OCI-LY7 (cell line): ENCODE measurements around the gene ALKBH3. TPM values are rescaled to one million over a fixed set of nuclear protein-coding genes. Genes with fewer than 3 reads are reported as not detected.

ENCODE experiments used
- BruUV-seq: library from RNA; stranded (reverse); fragments of 400-500 nt; replicated peaks from 2 replicates; lab custom pipeline; 2021; lab: Mats Ljungman, UMichigan
- CTCF ChIA-PET: fragments of 300-600 bp; sonication (Branson Sonifier 250); formaldehyde crosslinking; loops from one replicate; lab custom pipeline; 2022; ENCODE audit warnings: antibody characterized with exemption; ENCODE audit not compliant: unreplicated experiment; lab: Charles Lee
- POLR2A ChIA-PET: fragments of 300-600 bp; sonication (Branson Sonifier 250); formaldehyde crosslinking; loops from one replicate; lab custom pipeline; 2022; ENCODE audit warnings: antibody characterized with exemption; lab: Charles Lee
- DNase-seq: peaks from one replicate; pipeline ENCODE4 v3.0.0-alpha.2; 2015; ENCODE audit warnings: low spot score
- H2AFZ ChIP-seq: fragments of 200-600 bp; sonication (generic), shearing (Covaris generic); 2 replicates; pipeline ENCODE4 v1.6.1; 2014; ENCODE audit warnings: mild to moderate bottlenecking, antibody characterized with exemption, low read length, moderate library complexity
- H3K27ac ChIP-seq: fragments of 200-600 bp; sonication (generic); 2 replicates; pipeline ENCODE4 v1.5.1; 2014; ENCODE audit warnings: mixed run types, low read depth, mild to moderate bottlenecking, moderate library complexity, low read length, inconsistent platforms; ENCODE audit not compliant: poor library complexity, severe bottlenecking
- H3K36me3 ChIP-seq: fragments of 200-600 bp; sonication (generic); 2 replicates; pipeline ENCODE4 v1.6.1; 2014; ENCODE audit warnings: mild to moderate bottlenecking, antibody characterized with exemption, low read length, moderate library complexity, mixed read lengths; ENCODE audit not compliant: insufficient read depth
- H3K4me1 ChIP-seq: fragments of 200-600 bp; sonication (generic); 2 replicates; pipeline ENCODE4 v1.5.1; 2014; ENCODE audit warnings: mild to moderate bottlenecking, low read length; ENCODE audit not compliant: insufficient read depth, poor library complexity, severe bottlenecking
- H3K4me2 ChIP-seq: fragments of 200-600 bp; sonication (generic); 2 replicates; pipeline ENCODE4 v1.6.1; 2014; ENCODE audit warnings: mild to moderate bottlenecking, low read length
- H3K4me3 ChIP-seq: fragments of 200-600 bp; sonication (generic); 2 replicates; pipeline ENCODE4 v1.5.1; 2014; ENCODE audit warnings: mild to moderate bottlenecking, low read depth, low read length; ENCODE audit not compliant: poor library complexity, severe bottlenecking
- H3K79me2 ChIP-seq: fragments of 200-600 bp; sonication (generic); 2 replicates; pipeline ENCODE4 v1.6.1; 2016; ENCODE audit warnings: low read depth, mild to moderate bottlenecking, low read length, moderate library complexity, mixed read lengths; ENCODE audit not compliant: insufficient read depth
- H3K9me2 ChIP-seq: fragments of 200-600 bp; sonication (generic); 2 replicates; pipeline ENCODE4 v1.6.1; 2016; ENCODE audit warnings: mild to moderate bottlenecking, low read length, mixed read lengths; ENCODE audit not compliant: insufficient read depth
- H3K9me3 ChIP-seq: fragments of 200-600 bp; sonication (generic); 2 replicates; pipeline ENCODE4 v1.6.1; 2014; ENCODE audit warnings: mild to moderate bottlenecking, mixed run types, low read length, mixed read lengths
- H4K20me1 ChIP-seq: fragments of 200-600 bp; sonication (generic); 2 replicates; pipeline ENCODE4 v1.6.1; 2014; ENCODE audit warnings: mild to moderate bottlenecking, antibody characterized with exemption, low read length, moderate library complexity, mixed read lengths; ENCODE audit not compliant: insufficient read depth
- CTCF ChIP-seq: fragments of 200-600 bp; sonication (generic); conservative IDR thresholded peaks from 2 replicates; pipeline ENCODE4 v1.5.1; 2014; ENCODE audit warnings: mild to moderate bottlenecking, antibody characterized with exemption, low read length, moderate library complexity, mixed read lengths
- EZH2phosphoT487 ChIP-seq: fragments of 200-600 bp; sonication (generic); IDR thresholded peaks from 2 replicates; pipeline ENCODE4 v1.6.1; 2018; ENCODE audit warnings: low read depth, borderline replicate concordance, mild to moderate bottlenecking, mixed run types, antibody characterized with exemption, low read length, moderate library complexity, mixed read lengths
- intact Hi-C: fragments of 100-400 bp; cut with micrococcal nuclease; formaldehyde crosslinking; loops from one replicate; pipeline ENCODE4 v1.10.0; 2022; ENCODE audit not compliant: unreplicated experiment
- total RNA-seq, 2 experiments: library from RNA; depleted of rRNA in 1 of 2; stranded (reverse); fragments of >200 nt in 1 of 2; shearing (Covaris generic) in 1 of 2; gene quantifications; 2 replicates each; pipeline ENCODE4 v1.2.3, GENCODE V29; 2014 to 2022

Gene ALKBH3
- total RNA-seq, 2 experiments from 2014 or later, result not detected

- BruUV-seq, result no TSS peak
- no peaks in the 10 kb centered on the region for H3K79me2 ChIP-seq
- H3K4me3 ChIP-seq, result no peak overlapping the region
- intact Hi-C loops, result no loop called here
- H3K9me2 ChIP-seq, result no peaks in the 10 kb centered on the region
- TF ChIP-seq EZH2phosphoT487 (no peak), CTCF (no peak)
- H2AFZ ChIP-seq, result no peak overlapping the region
- H3K27ac ChIP-seq, result no peak overlapping the region
- no peaks in the 10 kb centered on the region for H3K36me3 ChIP-seq
- no peak for DNase-seq
- H3K4me1 ChIP-seq, result no peaks in the 10 kb centered on the region
- ChIA-PET CTCF (no interaction called here), POLR2A (no interaction called here)
- no peaks in the 10 kb centered on the region for H4K20me1 ChIP-seq
- H3K9me3 ChIP-seq, result no peaks in the 10 kb centered on the region
- no peak overlapping the region for H3K4me2 ChIP-seq
Observed at GRCh38 chr11:43962383-43963278, 82.0 kb downstream of the ALKBH3 start.

GRCh38 chr11:43963279-43963620 is 82.6 kb downstream of the ALKBH3 start:
- H3K4me1 ChIP-seq, result no peaks in the 10 kb centered on the region
- no peak for DNase-seq
- H3K36me3 ChIP-seq, result no peaks in the 10 kb centered on the region
- H2AFZ ChIP-seq, result no peak overlapping the region
- POLR2A ChIA-PET, result no interaction called here
- CTCF ChIA-PET, result no interaction called here
- TF ChIP-seq EZH2phosphoT487, result no peak
- no peak for TF ChIP-seq CTCF
- intact Hi-C loops, result no loop called here
- H3K9me3 ChIP-seq, result no peaks in the 10 kb centered on the region
- no peaks in the 10 kb centered on the region for H3K79me2 ChIP-seq
- H3K4me2 ChIP-seq, result no peak overlapping the region
- H3K9me2 ChIP-seq, result no peaks in the 10 kb centered on the region
- no peaks in the 10 kb centered on the region for H4K20me1 ChIP-seq
- BruUV-seq, result no TSS peak
- H3K4me3 ChIP-seq, result no peak overlapping the region
- no peak overlapping the region for H3K27ac ChIP-seq

GRCh38 chr11:43967661-43968060 is 87.0 kb downstream of the ALKBH3 start:
- BruUV-seq, result no TSS peak
- Histone ChIP-seq H3K79me2 (no peaks in the 10 kb centered on the region), H3K9me2 (no peaks in the 10 kb centered on the region), H3K27ac (no peak overlapping the region), H3K36me3 (no peaks in the 10 kb centered on the region), H3K4me2 (no peak overlapping the region), H3K4me1 (no peaks in the 10 kb centered on the region), H3K4me3 (no peak overlapping the region), H2AFZ (no peak overlapping the region), H3K9me3 (no peaks in the 10 kb centered on the region), H4K20me1 (no peaks in the 10 kb centered on the region)
- DNase-seq, result no peak
- CTCF ChIA-PET, result no interaction called here
- intact Hi-C loops, result no loop called here
- POLR2A ChIA-PET, result interaction anchor here (0.6 kb wide), 1 partner anchor 856 kb away, joined by 4 read pairs; no protein-coding TSS in a partner anchor
- TF ChIP-seq EZH2phosphoT487 (no peak), CTCF (no peak)
